Retinal pigment epithelial cell (primary cell): ENCODE results near the gene ADGRG2.
"Not testable (repeated sequence)": the region's sequence is repeated elsewhere in the genome, so short reads cannot be mapped to it uniquely, and the experiment has no call there.

Experiments
- DNase-seq: peaks from one replicate; pipeline ENCODE4 v3.0.0-alpha.2; 2010; ENCODE audit warnings: low read depth
- H3K4me3 ChIP-seq: 2 replicates; pipeline ENCODE4 v1.5.1; 2011; ENCODE audit warnings: mild to moderate bottlenecking, low read length, control low read depth, moderate library complexity
- CTCF ChIP-seq: conservative IDR thresholded peaks from 2 replicates; pipeline ENCODE4 v1.5.1; 2011; ENCODE audit warnings: low read depth, low read length, control low read depth, inconsistent platforms

ADGRG2 gene

GRCh38 chrX:19089555-19090040 is 32.7 kb downstream of the ADGRG2 start:
- H3K4me3 ChIP-seq = no peak overlapping the region
- no peak for TF ChIP-seq CTCF
- no peak for DNase-seq

- TF ChIP-seq CTCF = no peak
- no peak for DNase-seq
- H3K4me3 ChIP-seq = no peak overlapping the region
Measured at GRCh38 chrX:19086102-19086772, 36.0 kb downstream of the ADGRG2 start.

- DNase-seq = no peak
- no peak for TF ChIP-seq CTCF
- no peak overlapping the region for H3K4me3 ChIP-seq
Measured at GRCh38 chrX:19085666-19086065, 36.6 kb downstream of the ADGRG2 start.

- DNase-seq = no peak
- no peak for TF ChIP-seq CTCF
- H3K4me3 ChIP-seq = no peak overlapping the region
Measured at GRCh38 chrX:19075754-19076153, 46.5 kb downstream of the ADGRG2 start.

- H3K4me3 ChIP-seq = no peak overlapping the region
- TF ChIP-seq CTCF = no peak
- DNase-seq = no peak
Measured at GRCh38 chrX:19072372-19072771, 49.9 kb downstream of the ADGRG2 start.

- no peak for TF ChIP-seq CTCF
- no peak for DNase-seq
- H3K4me3 ChIP-seq = no peak overlapping the region
Measured at GRCh38 chrX:19070555-19070994, 51.7 kb downstream of the ADGRG2 start.

GRCh38 chrX:19066987-19067386 is 55.3 kb downstream of the ADGRG2 start:
- not testable (repeated sequence) for H3K4me3 ChIP-seq, DNase-seq

GRCh38 chrX:19065535-19065934 is 56.7 kb downstream of the ADGRG2 start:
- TF ChIP-seq CTCF = no peak
- DNase-seq = no peak
- no peak overlapping the region for H3K4me3 ChIP-seq
